ENCODE measurements around the gene RASSF9.

DNA sequence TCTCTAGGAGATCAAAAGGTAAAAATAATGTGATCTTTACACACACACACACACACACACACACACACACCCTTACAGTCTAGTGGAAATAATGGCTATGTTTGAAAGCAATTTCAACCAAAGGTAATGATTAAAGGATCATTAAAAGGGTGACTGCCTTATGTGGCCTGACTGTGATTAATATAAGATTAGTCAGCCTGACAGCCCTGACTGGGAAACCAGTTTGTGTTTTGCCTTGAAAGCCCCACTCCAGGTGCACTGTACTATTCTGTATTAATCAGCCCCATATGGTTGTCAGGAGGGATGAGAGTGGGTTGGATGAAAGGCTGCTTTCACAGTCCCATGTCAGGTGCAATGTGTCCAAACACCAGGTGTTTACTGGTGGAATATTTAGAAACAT, 10.5 kb downstream of the RASSF9 start:
- TF ChIP-seq TCF7 (IDR thresholded peaks at IDR 0.05; ENCODE audit: borderline replicate concordance): no peak
- TF ChIP-seq, protein P1, sequence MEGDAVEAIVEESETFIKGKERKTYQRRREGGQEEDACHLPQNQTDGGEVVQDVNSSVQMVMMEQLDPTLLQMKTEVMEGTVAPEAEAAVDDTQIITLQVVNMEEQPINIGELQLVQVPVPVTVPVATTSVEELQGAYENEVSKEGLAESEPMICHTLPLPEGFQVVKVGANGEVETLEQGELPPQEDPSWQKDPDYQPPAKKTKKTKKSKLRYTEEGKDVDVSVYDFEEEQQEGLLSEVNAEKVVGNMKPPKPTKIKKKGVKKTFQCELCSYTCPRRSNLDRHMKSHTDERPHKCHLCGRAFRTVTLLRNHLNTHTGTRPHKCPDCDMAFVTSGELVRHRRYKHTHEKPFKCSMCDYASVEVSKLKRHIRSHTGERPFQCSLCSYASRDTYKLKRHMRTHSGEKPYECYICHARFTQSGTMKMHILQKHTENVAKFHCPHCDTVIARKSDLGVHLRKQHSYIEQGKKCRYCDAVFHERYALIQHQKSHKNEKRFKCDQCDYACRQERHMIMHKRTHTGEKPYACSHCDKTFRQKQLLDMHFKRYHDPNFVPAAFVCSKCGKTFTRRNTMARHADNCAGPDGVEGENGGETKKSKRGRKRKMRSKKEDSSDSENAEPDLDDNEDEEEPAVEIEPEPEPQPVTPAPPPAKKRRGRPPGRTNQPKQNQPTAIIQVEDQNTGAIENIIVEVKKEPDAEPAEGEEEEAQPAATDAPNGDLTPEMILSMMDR (IDR thresholded peaks at IDR 0.05 in 2 of 3, conservative IDR thresholded peaks at IDR 0.05 in 1 of 3; ENCODE audit: control insufficient read depth in 2 of 3, extremely low read depth in 1 of 3, insufficient read depth in 1 of 3, low read depth in 3 of 3, low read length in 3 of 3): no peak
